ENCODE data around the gene GNG3.
A peak's percentile ranks its signal among the peaks of the same experiment; 100 is the strongest.
"Not testable (repeated sequence)": the region's sequence is repeated elsewhere in the genome, so short reads cannot be mapped to it uniquely, and the experiment has no call there.

Gene GNG3

DNA sequence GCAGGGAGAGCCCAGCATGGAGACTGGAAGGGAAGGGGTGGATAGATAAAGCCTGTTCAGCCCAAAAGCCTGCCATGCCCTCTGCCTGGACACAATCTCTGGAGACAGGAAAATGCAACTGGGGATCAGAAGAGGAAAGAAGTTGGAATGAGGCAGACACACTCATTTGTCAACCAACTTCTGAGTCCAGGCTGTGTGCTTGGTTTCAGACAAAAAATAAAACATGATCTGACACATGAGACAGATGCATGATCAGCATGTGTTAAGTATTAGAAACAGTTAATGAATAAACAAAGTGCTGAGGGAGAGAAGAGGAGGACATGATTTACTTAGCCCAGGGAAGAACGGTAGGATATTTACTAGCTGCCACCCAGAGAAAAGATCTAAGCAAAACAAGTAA, 19.0 kb upstream of the GNG3 start:
- no peak for DNase-seq

DNA sequence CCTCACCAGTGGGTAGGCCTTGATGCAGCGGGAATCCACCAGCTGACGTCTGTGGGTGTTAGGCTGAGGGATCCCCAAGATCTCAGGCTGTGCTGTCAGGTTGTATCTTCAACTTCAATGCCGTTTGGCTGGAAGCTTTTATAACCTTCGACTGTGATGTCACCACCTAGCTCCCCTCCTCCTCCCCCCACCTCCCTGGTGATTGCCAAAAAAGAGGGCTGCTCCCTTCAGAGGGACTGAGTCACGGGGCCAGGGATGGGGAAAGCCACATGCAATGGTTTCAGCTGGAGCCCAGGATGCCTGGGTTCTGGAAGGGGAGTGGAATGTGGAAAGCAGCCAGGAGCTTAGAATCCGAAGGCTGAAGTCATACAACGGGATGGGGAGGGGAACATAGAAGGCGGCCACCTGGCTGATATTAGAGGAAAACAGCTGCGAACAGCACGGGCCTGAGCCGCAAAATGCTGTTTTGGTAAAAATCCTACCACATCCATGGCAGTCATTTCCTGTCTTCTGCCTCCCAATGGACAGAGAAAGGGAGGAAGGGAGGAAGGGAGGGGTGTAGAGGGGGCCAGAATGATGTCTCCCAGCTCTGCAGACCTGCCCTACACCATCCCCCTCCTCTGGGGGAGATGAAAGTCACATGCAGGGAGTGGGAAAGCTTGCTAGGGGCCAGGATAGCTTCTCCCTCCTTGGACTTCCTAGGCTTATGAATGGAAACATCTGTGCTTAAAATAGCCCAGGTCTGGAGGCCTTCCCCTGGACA, 17.9 kb upstream of the GNG3 start, which contains the start of gene LRRN4CL:
Gene LRRN4CL (minus strand): TSS at position 110 of the 763 bp plus-strand sequence. CDS start 1,022 bp downstream, outside the sequence.
- DNase-seq: no peak

DNA sequence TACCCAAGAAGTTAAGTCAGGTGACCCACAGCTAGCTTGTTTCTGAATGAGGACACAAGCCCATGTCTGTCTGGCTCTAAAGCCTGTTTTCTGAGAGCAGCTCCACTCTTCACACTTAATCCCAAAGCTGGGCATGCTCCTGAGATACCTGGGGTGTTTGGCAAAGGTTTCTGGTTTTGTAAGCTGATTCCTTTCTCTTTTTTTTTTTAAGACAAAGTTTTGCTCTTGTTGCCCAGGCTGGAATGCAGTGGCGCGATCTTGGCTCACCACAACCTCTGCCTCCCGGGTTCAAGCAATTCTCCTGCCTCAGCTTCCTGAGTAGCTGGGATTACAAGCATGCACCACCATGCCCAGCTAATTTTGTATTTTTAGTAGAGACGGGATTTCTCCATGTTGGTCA, 13.9 kb upstream of the GNG3 start:
- not testable (repeated sequence) for DNase-seq

DNA sequence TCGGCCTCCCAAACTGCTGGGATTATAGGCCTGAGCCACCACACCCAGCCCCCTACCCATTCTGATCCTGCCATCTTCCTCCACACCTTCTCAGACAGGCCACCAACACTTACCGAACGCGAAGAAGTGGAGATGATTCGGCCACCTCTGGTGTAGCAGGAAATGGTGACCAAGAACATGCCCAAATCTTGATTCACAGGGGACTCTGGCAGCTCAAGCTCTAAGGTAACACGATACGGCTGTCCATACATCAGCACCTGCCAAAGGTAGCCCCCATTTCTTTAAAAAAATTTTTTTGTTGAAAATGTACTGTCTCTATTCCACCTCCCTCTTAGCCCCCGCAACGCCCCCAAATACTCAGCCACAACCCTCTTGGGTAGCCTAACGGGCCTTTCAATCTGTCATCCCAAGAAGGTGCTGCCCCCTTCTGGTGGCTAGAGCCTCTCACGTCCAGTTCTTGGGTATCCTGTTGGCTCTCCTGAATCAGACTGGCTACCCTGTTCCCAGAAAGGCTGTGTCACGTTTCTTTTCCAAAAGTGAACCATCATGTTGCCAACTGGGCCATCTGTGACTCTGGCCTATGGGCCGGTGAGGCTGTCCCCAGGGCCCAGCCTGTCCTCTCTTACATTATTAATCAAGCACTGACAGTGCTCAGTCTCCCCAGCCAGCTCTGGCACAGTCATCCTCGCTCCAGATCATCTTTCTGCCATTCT, 12.9 kb upstream of the GNG3 start:
- peak; percentile 75 for DNase-seq

DNA sequence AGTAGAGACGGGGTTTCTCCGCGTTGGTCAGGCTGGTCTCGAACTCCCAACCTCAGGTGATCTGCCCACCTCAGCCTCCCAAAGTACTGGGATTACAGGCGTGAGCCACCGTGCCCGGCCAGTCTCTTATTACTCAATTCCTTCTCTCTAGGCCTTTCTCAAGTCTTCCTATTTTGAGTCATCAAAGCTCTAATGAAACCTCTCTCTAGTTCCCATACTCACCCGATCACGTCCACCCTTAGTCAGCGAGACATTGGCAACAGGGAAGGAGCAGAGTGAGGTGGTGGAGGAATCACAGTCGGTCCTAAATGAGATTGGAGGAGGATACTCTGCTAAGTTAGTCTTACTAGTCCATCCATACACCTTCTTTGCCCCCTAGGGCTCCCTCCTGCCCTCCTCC, 5.2 kb upstream of the GNG3 start:
- no peak for DNase-seq

DNA sequence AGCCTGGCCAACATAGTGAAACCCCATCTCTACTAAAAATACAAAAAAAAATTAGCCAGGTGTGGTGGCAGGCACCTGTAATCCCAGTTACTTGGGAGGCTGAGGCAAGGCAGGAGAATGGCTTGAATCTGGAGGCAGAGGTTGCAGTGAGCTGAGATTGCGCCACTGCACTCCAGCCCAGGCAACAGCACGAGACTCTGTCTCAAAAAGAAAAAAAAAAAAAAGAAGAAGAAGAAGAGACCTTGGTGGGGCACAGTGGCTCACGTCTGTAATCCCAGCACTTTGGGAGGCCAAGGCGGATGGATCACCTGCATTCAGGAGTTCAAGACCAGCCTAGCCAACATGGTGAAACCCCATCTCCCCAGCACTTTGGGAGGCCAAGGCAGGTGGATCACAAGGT, 3.6 kb upstream of the GNG3 start:
- not testable (repeated sequence) for DNase-seq

DNA sequence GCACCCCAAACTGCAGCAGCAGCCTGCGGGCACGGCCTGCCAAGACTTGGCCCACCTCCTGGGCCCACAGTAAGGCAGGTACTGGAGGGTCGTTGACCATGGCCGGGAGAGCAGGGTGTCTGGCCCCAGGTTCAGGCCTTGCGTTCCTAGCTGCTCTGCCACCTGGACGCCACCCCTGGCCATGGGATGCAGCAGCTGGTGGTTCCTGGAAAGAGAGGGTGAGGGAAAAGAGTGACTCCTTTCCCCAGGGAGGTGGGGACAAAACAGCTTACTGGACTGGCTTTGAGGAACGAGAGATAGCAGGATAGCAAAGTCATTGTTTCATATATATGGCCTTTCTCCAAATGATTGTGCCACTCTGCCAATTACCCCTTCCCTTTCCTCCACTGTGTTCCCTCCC, 2.1 kb upstream of the GNG3 start:
- DNase-seq: no peak

DNA sequence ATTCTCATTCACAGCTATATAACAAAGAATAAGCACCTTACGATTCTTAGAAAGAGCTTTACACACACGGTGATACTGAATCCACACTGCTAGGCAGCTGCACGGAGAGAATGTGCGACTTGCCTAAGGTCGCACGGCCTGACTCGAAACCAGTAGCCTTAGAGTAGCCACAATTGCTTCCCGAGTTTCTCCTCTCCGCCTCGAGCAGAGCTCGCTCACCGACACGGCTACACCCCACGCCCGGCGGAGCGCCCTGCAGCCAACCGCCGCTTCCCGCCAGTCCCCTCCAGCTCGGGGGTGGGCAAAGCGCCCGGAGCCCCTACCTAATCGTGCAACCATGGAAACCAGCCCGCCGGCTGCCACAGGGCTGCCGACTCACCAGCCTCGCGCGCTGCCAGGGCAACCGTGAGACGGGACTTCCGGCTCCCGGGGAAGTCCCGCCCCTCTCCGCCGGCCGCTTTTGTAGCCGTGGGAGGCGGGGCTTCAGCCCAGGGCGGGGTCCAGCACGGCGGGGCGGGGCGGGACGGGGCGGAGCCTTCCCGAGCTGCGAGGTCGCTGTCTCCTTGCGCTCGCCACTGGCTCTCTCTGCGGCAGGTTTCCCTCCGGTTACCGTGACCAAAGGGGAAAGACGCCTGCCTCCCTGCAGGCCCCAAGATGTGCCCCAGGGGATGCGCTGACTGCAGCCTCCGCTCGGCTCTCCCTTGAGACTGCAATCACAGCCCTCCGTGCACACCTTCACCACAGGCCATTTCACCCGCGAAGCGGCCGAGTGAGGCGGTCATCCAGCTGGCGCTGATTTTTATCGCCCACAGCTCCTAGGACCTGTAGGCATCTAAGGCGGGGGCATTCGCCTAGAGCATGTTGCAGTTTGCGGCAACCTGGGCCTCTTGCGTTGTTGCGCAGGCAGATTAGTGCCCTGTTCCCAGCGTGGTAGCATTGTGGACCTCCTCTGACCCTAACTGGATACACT, 1.3 kb upstream of the GNG3 start:
- DNase-seq: peak; percentile 99

DNA sequence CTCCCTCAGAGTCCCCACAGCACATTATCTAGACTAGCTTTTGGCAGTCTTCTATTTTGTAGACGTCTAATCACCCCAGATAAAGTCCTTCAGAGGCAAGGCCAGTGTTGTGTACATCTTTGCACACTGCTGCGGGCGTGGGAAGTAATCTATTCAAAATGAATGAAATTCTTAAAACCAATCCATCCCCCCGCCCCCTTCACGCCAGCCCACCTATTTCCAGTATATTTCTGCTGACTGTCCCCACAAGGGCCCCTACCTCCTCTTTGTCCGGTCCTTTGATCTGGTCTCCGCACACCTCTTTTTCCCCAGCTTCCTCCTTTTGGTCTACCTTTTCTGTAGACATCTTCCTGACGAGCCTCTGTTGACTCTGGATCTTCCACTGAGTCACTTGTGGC, 627 bp upstream of the GNG3 start:
- no peak for DNase-seq

DNA sequence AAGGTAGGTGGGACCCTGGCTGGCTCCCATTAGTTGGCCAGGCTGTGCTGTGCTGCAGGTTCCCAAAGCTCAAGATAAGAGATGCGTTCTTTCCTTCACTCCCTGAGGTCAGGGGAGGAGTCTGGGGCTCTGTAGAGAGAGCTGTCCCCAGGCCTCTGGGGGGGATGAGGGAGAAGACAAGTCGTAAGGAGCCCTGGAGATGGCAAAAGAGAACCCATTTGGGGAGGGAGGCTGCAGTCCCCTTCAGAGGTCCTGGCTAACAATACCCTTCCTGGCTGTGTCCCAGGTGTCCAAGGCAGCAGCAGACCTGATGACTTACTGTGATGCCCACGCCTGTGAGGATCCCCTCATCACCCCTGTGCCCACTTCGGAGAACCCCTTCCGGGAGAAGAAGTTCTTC, 916 bp downstream of the GNG3 start:
- DNase-seq: no peak

DNA sequence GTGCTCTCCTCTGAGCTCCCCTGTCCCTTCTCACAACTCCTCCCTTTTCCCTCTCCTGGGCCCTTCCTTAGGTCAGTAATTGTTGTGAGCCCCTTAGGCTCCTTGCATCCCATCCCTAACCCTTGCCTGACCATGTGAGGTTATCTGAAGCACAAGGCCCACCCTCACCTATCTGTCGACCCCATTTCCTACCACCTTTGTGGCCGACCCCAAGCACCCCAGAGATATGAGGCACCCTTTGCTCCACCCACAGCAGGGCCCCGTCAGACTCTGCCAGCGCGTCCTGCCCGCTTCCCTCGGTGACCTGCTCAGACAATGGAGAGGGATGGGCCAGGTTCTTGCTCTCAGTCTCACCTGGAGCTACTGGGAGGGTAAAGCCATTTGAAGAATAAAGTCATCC, 1.3 kb downstream of the GNG3 start:
- DNase-seq: no peak

DNA sequence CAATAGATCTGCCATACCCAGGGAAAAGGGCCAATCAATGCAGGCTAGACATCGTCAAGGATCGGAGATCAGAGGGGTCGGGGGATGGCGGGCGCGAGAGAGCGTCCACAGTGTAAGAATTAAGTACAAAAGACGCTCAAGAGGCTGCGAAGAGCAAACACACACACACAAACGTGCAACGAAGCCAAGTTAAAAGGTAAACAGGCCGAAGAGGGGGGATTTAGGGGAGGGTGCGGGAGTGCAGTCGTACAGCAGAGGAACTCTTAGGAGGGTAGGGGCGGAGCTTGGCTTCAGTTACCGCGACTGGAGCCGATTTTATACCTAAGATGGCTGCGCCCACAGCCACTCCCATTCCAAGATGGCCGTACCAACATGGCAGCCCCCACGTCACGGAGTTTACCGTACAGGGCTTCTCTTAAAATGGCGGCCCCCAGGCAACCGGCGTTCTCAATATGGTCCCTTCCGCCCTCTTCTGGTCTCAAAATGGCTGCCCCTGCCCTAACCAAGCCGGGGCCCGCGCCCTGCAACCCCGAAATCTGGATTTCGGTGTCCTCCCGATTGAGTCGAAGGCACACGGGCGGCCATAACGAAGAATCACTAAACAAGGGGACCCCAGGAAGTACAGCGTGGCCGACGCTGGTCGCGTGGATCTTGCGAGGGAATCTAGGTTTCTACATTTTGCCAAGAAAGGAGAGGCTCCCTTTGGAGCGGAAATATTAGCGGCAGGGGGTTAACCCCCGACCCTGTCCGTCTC, 1.9 kb downstream of the GNG3 start:
- peak; percentile 99 for DNase-seq

DNA sequence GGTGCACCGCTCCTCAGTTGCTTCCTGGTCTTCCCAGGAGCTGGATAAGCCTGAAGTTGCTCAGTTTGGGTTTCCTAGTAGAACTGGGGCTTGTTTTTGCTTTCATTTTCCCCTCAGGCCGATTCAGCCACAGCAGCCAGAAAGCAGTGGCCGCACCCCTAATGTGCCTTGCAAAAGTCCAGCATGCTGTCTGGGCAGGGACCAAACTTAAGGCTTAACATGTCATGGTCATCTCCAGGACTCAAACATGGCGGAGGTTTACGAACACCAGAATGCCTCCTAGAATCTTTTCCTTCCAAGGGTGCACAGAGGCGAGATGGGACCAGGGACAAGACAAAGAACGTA, 2.5 kb downstream of the GNG3 start:
- no peak for DNase-seq

DNA sequence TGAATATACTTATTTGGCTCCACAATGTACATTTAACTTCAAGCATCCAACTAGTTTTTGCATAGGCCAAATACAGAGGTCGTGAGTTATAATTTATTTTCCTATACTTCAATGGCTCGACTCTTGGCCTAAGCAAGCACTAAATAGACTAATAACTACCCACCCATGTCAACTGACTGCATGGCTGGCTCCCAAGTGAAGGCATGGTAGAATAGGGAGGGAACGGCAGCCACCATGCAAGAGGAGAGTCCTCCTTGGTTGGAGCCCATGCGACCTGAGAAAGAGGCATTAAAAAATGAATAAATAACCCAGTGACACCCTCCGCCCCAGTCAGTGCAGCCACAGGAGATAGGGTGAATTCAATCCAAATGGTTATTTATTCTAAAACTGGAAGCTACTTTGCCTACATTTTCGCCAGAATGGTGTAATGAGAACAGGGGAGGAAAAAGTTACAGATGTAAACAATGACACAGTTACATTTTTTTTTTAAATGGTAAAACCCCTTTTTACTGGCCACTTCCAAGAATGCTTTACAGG, 4.9 kb downstream of the GNG3 start:
- no peak for DNase-seq

DNA sequence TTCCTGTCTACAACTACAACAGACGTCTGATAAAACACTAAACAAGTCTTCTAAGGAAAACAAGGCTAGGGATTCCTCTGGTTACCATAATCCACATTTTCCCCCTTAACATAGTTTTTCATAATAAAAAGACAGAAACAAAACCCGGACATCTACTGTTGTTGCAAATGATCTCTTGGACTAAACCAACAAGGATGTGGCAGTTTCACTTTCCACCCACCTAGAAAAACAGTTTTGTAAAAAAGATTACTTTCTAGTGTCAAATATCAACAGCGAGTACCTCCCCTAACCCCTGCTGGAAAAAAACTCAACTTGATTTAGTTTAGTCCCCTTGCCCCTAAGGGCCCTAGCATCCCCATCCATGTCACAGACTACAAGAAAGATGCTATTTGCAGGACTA, 5.4 kb downstream of the GNG3 start:
- no peak for DNase-seq

DNA sequence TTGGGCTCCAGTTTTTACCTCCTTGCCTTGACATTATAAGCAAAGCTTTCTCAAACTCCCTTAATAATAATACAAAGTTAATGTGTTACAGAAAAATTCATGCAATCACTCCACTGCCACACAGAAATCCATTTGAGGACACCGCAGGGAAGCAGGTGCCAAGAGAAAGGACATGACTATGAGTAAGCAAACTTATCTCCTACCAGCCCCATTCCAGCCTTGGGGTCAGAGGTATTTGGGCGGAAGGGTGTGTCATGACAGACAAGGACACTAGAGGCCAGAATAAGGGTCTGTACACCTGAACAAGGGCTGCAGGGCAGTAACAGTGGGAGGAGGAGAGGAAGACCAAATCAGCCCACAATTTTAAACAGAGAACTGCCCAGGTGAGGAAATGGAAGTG, 5.9 kb downstream of the GNG3 start:
- DNase-seq: no peak

DNA sequence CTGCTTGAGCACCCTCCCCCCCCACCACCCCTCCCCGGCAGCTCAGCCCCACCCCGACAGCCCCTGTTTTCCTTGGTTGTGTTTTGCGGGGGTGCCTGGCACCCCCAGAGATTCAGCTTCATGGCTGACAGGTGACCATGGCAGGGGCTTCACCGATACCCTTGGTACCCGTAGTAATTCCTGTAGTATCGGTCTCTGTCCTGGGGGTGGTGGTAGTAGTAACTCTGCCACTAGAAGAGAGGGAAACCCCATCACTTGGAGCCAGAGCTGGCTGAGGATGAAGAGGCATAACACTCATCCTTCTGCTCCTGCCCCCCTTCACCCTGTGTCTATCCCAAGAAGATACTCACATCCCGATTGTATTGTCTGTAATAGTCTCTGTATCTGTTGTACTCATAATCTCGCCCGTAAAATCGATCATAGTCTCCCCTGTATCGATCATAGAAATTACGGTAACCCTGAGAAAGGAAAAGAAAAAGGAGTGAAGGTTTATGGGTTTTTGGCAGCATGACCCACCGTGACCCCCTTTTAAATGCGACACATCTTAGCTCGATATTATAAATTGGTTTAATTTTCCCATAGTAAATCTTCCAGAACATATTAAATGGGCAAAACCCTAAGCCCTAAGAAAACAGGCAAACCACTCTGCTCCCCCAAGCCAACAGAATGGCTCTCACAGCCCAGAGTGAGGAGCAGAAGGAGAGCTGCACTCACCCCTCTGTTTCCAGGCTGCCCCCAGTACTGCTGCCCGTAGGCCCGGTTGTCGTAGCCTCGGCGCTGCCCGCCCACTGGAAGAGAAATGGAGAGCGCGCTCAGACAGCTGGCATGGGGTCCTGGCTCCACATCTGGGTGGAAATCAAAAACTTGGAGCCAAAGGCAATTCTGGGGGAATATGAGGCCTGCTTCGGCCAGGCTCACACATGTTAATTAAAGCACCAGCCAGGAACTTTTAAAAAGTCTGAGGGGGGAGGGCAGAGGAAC, 8.0 kb downstream of the GNG3 start:
- no peak for DNase-seq

DNA sequence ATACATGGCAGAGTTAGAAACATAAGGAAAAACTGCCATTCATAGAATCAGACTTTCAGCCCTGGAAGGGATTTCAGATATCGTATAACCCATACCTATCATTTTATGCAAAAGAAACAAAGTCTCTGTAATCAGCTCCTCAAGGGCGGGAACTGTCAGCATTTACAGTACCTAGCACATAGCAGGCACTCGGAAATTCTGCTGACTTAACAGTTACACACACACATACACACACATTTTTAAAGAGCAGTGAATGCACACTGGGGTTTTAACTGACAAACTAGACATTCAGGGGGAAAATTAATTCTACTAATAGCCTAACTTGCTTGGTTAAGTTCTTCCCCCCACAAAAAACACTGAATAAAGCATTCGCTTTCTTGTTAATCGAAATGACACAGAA, 8.7 kb downstream of the GNG3 start:
- no peak for DNase-seq

DNA sequence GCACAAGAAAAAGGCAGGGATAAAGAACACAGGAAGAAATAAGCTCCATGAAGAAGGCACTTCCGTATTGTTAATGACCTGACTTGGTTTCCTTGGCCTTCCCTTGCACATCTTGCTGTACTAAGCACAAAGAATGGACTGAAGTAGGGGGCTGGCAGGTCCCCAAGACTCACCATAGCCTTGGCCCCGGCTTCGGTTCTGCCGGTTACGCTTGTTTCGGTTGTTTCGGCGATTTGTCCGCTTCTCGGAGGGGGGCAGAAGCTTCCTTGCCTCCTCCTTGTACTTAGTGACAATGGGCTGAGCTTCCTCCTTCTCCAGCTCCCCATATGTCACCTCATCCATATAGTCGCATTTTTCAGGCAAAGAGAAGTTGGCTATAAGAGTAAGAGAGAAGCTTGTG, 9.3 kb downstream of the GNG3 start:
- DNase-seq: no peak

DNA sequence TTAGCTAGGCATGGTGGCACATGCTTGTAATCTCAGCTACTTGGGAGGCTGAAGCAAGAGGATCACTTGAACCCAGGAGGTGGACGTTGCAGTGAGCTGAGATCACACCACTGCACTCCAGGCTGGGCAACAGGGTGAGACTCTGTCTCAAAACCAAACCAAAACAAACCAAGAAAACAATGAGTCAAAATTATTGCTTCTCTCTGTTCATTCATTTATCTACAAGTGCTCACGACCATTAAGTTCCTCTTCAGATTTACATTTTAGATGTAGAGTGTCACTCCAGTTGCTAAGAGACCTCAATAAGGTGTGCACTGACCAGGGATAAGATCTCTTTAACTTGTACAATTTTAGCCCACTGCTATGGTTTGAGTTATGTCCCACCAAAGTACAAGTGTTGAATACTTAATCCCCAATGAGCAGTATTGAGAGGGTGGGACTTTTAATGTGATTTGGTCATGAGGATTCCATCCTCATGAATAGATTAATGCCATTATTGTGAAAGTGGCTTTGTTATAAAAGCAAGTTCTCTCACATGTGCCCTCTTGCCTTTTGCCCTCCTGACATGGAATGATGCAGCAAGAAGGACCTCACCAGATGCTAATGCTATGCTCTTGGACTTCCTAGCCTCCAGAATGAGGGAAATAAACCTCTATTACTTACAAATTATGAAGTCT, 12.0 kb downstream of the GNG3 start:
- no peak for DNase-seq

DNA sequence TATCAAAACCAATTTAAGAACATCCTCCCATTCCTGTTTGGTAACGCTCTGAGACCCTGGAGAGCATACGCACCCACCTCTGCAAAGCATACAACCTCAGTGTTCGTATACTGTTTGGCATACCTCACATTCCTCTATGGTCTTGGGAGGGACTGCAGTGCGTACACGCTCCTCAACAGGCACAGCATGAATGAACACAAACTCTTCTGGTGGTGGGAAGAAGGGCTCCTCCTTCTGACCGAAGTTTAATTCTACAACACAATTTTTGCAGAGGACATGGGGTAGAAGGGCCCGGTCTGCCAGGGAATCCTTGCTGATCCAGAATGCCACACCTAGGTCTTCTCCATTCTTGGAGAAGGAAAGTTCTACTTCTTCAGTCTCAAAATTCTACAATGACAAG, 14.5 kb downstream of the GNG3 start:
- DNase-seq: no peak
